SW 1271 (cell line): ENCODE measurements around the gene SPRYD4.
A peak's percentile ranks its signal among the peaks of the same experiment; 100 is the strongest.
"Not testable (repeated sequence)": the region's sequence is repeated elsewhere in the genome, so short reads cannot be mapped to it uniquely, and the experiment has no call there.

Experiments used
- DNase-seq, 2 experiments: peaks; one replicate each; lab custom pipeline; 2025; lab: John Stamatoyannopoulos, UW

The SPRYD4 gene

GRCh38 chr12:56476972-56477432, 8.6 kb downstream of the SPRYD4 start:
- DNase-seq = no peak

- no peak for DNase-seq
These were observed 9.3 kb downstream of the SPRYD4 start for GRCh38 chr12:56477521-56478225.

- DNase-seq = no peak
These were observed 11.2 kb downstream of the SPRYD4 start for GRCh38 chr12:56479625-56480024.

- no peak for DNase-seq
These were observed 16.2 kb downstream of the SPRYD4 start for GRCh38 chr12:56484566-56484965.

- DNase-seq = no peak
These were observed 18.3 kb downstream of the SPRYD4 start for GRCh38 chr12:56486694-56487093.

GRCh38 chr12:56487448-56488040, 19.2 kb downstream of the SPRYD4 start:
- no peak for DNase-seq

- DNase-seq = peak; percentile 34 to 77
These were observed 19.9 kb downstream of the SPRYD4 start, which contains the start of gene GLS2 for GRCh38 chr12:56488041-56488955. TSS of gene GLS2 (minus strand) at chr12:56488161. CDS start at chr12:56488118, 43 bp downstream.

- DNase-seq = no peak
These were observed 22.0 kb downstream of the SPRYD4 start for GRCh38 chr12:56490360-56490759.

- DNase-seq = not testable (repeated sequence)
These were observed 25.2 kb downstream of the SPRYD4 start for GRCh38 chr12:56493409-56494105.

- DNase-seq = not testable (repeated sequence)
These were observed 25.7 kb downstream of the SPRYD4 start for GRCh38 chr12:56494106-56494415.

- not testable (repeated sequence) for DNase-seq
These were observed 26.1 kb downstream of the SPRYD4 start for GRCh38 chr12:56494481-56494880.

- not testable (repeated sequence) for DNase-seq
These were observed 28.3 kb downstream of the SPRYD4 start for GRCh38 chr12:56496704-56497103.

- DNase-seq = not testable (repeated sequence)
These were observed 29.9 kb downstream of the SPRYD4 start for GRCh38 chr12:56498126-56498902.

- not testable (repeated sequence) for DNase-seq
These were observed 31.1 kb downstream of the SPRYD4 start for GRCh38 chr12:56499452-56499851.

- DNase-seq = not testable (repeated sequence)
These were observed 31.5 kb downstream of the SPRYD4 start for GRCh38 chr12:56499879-56500278.

GRCh38 chr12:56510786-56511185, 42.4 kb downstream of the SPRYD4 start:
- DNase-seq = no peak

- not testable (repeated sequence) for DNase-seq
These were observed 45.6 kb downstream of the SPRYD4 start for GRCh38 chr12:56514014-56514318.

- DNase-seq = no peak
These were observed 49.5 kb downstream of the SPRYD4 start for GRCh38 chr12:56517854-56518253.

- DNase-seq = peak in 1 of 2 experiments; percentile 66
These were observed 50.2 kb downstream of the SPRYD4 start for GRCh38 chr12:56518570-56518969.

GRCh38 chr12:56520048-56520447, 51.7 kb downstream of the SPRYD4 start:
- DNase-seq = peak in 1 of 2 experiments; percentile 32

- DNase-seq = no peak
These were observed 52.1 kb downstream of the SPRYD4 start for GRCh38 chr12:56520506-56520905.
